Epithelial cell of proximal tubule (primary cell): Measurements from ENCODE around the gene CEP135. TPM values are rescaled to one million over a fixed set of nuclear protein-coding genes. Genes with fewer than 3 reads are reported as not detected.
"Not testable (repeated sequence)": the region's sequence is repeated elsewhere in the genome, so short reads cannot be mapped to it uniquely, and the experiment has no call there.

Experiments
- DNase-seq: peaks from one replicate; pipeline ENCODE4 v3.0.0-alpha.2; 2011; ENCODE audit warnings: low read depth
- H3K4me3 ChIP-seq: 2 replicates; pipeline ENCODE4 v1.5.1; 2011; ENCODE audit warnings: low read depth, mild to moderate bottlenecking, low read length
- CTCF ChIP-seq: conservative IDR thresholded peaks from 2 replicates; pipeline ENCODE4 v1.5.1; 2012; ENCODE audit warnings: low read depth, mild to moderate bottlenecking, low read length
- total RNA-seq: library from RNA; depleted of rRNA; stranded (reverse); fragments of >200 nt; gene quantifications from 2 replicates; pipeline ENCODE4 v1.2.3, GENCODE V29; 2015

The CEP135 gene
- total RNA-seq, 1 donor from 2014 or later: 7.8 TPM

GRCh38 chr4:56058555-56058954, 109.8 kb downstream of the CEP135 start:
- no peak for DNase-seq
- no peak overlapping the region for H3K4me3 ChIP-seq
- no peak for TF ChIP-seq CTCF

DNA sequence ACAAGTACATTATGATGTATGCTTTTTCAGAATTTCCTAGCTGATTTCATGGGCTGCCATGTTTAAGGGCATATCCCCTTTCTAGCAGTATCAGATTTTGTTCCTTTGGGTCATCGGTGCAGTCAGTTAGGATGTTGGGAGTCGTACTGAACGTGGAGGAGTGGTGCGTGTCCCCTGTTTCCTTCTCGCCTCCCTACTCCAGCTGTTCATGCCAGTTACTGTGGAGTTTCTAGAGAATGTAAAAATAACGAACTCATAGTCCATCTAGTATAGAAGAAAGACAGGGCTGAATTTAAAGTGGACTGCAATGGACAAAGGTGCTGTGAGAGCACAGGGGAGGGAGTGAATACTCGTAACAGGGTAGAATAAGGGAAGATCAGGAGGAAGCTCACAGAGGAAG, 111.3 kb downstream of the CEP135 start:
- DNase-seq: no peak
- H3K4me3 ChIP-seq: no peak overlapping the region
- no peak for TF ChIP-seq CTCF

GRCh38 chr4:56062106-56062505, 113.4 kb downstream of the CEP135 start:
- no peak overlapping the region for H3K4me3 ChIP-seq
- no peak for TF ChIP-seq CTCF

DNA sequence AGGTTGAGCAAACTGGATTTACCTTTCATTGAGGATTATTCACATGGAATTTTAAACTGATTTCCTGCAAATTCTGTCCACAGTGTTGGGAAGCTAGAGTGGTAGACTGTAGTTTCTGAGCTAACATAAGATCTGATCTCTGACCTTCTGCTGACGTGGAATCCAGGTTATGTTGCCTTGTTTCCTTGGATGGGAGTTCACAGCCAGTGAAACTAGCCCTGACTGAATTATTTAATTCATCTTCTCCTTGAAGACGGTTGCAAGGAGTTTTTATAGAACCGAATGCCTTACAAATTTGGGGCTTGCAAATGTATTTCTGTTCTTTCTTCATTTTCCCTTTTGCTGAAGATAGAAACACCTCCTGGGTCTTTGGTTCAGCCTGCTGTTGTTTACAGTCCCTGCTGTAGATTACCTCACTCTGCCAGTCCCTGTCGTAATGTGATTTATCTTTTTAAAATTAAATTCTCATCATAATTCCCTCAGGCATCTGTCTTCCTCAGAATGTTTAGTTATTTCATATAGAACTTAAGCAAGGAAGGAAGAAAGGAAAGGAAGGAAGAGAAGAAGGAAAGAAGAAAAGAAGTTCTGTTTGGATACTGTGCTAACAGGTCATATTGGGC, 113.9 kb downstream of the CEP135 start:
- TF ChIP-seq CTCF: no peak
- no peak overlapping the region for H3K4me3 ChIP-seq
- no peak for DNase-seq

More at GRCh38 chr4:56062106-56062505, 113.4 kb downstream of the CEP135 start:
- DNase-seq: no peak

GRCh38 chr4:56066493-56066892, 117.7 kb downstream of the CEP135 start:
- DNase-seq: no peak
- TF ChIP-seq CTCF: no peak

DNA sequence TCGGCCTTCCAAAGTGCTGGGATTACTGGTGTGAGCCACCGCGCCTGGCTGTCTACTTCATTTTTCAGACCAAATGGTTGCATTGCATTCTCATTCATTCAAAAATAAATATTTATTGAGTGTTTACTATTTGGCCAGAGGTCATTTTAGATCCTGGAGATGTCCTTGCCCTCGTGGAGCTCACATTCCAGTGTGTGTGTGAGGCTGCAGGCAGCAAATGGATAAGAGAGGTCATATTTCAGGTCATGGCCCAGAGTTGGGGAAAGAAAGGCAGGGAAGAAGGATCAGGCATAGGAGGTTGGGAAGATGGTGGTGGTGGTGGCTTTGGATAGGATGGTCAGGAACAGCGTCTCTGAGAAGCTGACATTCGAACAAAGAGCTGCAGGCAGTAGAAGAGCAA, 119.1 kb downstream of the CEP135 start:
- H3K4me3 ChIP-seq: no peak overlapping the region
- no peak for DNase-seq
- no peak for TF ChIP-seq CTCF

More at GRCh38 chr4:56066493-56066892, 117.7 kb downstream of the CEP135 start:
- no peak overlapping the region for H3K4me3 ChIP-seq

DNA sequence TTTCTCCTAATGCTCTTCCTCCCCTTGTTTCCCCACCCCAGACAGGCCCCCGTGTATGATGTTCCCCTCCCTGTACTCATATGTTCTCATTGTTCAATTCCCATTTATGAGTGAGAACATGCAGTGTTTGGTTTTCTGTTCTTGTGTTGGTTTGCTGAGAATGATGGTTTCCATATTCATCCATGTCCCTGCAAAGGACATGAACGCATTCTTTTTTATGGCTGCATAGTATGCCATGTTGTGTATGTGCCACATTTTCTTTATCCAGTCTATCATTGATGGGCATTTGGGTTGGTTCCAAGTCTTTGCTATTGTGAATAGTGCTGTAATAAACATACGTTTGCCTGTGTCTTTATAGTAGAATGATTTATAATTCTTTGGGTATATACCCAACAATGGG, 124.0 kb downstream of the CEP135 start:
- DNase-seq, H3K4me3 ChIP-seq: not testable (repeated sequence)
